H1 (cell line): ENCODE results near the gene RAPGEF5. TPM values are rescaled to one million over a fixed set of nuclear protein-coding genes. Genes with fewer than 3 reads are reported as not detected.

Experiments
- CREB1 ChIP-seq: IDR thresholded peaks from 2 replicates; pipeline ENCODE4 v1.6.1; 2012; ENCODE audit warnings: inconsistent platforms
- GABPA ChIP-seq: IDR thresholded peaks from 2 replicates; pipeline ENCODE4 v1.6.1; 2011; ENCODE audit warnings: mild to moderate bottlenecking, low read length, moderate library complexity, borderline replicate concordance; ENCODE audit not compliant: insufficient read depth
- HDAC2 ChIP-seq, 2 experiments: fragments of 300-600 bp in 1 of 2; sonication (generic) in 1 of 2; IDR thresholded peaks; 2 replicates each; pipeline ENCODE4 v1.6.1; 2011 to 2012; ENCODE audit warnings: low read depth in 2 of 2, low read length in 2 of 2, mild to moderate bottlenecking in 2 of 2, moderate library complexity in 2 of 2, borderline replicate concordance in 1 of 2, inconsistent platforms in 1 of 2
- NANOG ChIP-seq: IDR thresholded peaks from 2 replicates; pipeline ENCODE4 v1.6.1; 2011; ENCODE audit warnings: low read length, low read depth, mild to moderate bottlenecking, inconsistent platforms; ENCODE audit not compliant: insufficient read depth, poor library complexity, severe bottlenecking
- TEAD4 ChIP-seq: IDR thresholded peaks from 2 replicates; pipeline ENCODE4 v1.6.1; 2012; ENCODE audit warnings: low read depth, low read length, inconsistent platforms, mixed read lengths
- polyA plus RNA-seq, 7 experiments: library from polyadenylated mRNA; depleted of rRNA in 3 of 7; stranded (reverse) in 5 of 7; unstranded in 2 of 7; fragments of >200 nt in 5 of 7; fragments of 200-250 nt in 2 of 7; gene quantifications; 1 replicate in 5 of 7; 2 replicates in 1 of 7; 4 replicates in 1 of 7; pipeline versions ENCODE4 v1.2.1 to v1.2.3, GENCODE V29; 2011 to 2013; ENCODE audit warnings: missing spikeins in 2 of 7, mixed read lengths in 2 of 7
- total RNA-seq: library from RNA; stranded (reverse); fragmentation: NEBNext Ultra II Directional; extraction: Animal tissue kit (Norgen Biotek cat#: 25700); gene quantifications from 2 replicates; pipeline ENCODE4 v1.2.1, GENCODE V29; 2021
- TF ChIP-seq, protein P1 (sequence below): fragments of 300-600 bp; sonication (generic); IDR thresholded peaks from 2 replicates; pipeline ENCODE4 v1.7.1; 2012; ENCODE audit warnings: low read length, moderate library complexity, mild to moderate bottlenecking, inconsistent platforms; ENCODE audit not compliant: insufficient replicate concordance
- TF ChIP-seq, protein P2 (sequence below): IDR thresholded peaks from 2 replicates; pipeline ENCODE4 v1.6.1; 2011; ENCODE audit warnings: low read depth, mild to moderate bottlenecking, low read length; ENCODE audit not compliant: insufficient read depth

The RAPGEF5 gene
- total and polyA plus RNA-seq, 2 of the 8 experiments (the other 6 are each of a cell fraction or from before 2014, with no cell fraction given) = 4.4 to 22.9 TPM

DNA sequence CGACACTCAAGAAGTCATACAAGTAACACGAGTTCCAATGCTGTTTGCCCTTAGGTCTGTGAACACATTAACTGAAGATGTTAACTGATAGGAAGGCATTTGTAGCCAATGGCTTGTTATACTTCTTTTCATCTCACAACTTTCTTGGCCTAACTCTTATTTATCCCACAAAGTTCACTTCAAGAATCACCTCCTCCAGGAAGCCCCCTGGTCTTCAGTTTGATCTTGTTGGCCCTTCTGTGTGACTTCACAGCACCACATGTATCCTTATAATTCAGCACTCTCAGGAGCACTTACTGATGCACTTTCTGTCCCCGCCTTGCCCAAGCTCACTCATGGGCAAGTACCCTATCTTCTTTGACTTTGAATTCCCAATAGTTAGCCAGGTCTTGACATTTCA lies 159.6 kb downstream of the RAPGEF5 start (continued):
- TF ChIP-seq, protein P1, sequence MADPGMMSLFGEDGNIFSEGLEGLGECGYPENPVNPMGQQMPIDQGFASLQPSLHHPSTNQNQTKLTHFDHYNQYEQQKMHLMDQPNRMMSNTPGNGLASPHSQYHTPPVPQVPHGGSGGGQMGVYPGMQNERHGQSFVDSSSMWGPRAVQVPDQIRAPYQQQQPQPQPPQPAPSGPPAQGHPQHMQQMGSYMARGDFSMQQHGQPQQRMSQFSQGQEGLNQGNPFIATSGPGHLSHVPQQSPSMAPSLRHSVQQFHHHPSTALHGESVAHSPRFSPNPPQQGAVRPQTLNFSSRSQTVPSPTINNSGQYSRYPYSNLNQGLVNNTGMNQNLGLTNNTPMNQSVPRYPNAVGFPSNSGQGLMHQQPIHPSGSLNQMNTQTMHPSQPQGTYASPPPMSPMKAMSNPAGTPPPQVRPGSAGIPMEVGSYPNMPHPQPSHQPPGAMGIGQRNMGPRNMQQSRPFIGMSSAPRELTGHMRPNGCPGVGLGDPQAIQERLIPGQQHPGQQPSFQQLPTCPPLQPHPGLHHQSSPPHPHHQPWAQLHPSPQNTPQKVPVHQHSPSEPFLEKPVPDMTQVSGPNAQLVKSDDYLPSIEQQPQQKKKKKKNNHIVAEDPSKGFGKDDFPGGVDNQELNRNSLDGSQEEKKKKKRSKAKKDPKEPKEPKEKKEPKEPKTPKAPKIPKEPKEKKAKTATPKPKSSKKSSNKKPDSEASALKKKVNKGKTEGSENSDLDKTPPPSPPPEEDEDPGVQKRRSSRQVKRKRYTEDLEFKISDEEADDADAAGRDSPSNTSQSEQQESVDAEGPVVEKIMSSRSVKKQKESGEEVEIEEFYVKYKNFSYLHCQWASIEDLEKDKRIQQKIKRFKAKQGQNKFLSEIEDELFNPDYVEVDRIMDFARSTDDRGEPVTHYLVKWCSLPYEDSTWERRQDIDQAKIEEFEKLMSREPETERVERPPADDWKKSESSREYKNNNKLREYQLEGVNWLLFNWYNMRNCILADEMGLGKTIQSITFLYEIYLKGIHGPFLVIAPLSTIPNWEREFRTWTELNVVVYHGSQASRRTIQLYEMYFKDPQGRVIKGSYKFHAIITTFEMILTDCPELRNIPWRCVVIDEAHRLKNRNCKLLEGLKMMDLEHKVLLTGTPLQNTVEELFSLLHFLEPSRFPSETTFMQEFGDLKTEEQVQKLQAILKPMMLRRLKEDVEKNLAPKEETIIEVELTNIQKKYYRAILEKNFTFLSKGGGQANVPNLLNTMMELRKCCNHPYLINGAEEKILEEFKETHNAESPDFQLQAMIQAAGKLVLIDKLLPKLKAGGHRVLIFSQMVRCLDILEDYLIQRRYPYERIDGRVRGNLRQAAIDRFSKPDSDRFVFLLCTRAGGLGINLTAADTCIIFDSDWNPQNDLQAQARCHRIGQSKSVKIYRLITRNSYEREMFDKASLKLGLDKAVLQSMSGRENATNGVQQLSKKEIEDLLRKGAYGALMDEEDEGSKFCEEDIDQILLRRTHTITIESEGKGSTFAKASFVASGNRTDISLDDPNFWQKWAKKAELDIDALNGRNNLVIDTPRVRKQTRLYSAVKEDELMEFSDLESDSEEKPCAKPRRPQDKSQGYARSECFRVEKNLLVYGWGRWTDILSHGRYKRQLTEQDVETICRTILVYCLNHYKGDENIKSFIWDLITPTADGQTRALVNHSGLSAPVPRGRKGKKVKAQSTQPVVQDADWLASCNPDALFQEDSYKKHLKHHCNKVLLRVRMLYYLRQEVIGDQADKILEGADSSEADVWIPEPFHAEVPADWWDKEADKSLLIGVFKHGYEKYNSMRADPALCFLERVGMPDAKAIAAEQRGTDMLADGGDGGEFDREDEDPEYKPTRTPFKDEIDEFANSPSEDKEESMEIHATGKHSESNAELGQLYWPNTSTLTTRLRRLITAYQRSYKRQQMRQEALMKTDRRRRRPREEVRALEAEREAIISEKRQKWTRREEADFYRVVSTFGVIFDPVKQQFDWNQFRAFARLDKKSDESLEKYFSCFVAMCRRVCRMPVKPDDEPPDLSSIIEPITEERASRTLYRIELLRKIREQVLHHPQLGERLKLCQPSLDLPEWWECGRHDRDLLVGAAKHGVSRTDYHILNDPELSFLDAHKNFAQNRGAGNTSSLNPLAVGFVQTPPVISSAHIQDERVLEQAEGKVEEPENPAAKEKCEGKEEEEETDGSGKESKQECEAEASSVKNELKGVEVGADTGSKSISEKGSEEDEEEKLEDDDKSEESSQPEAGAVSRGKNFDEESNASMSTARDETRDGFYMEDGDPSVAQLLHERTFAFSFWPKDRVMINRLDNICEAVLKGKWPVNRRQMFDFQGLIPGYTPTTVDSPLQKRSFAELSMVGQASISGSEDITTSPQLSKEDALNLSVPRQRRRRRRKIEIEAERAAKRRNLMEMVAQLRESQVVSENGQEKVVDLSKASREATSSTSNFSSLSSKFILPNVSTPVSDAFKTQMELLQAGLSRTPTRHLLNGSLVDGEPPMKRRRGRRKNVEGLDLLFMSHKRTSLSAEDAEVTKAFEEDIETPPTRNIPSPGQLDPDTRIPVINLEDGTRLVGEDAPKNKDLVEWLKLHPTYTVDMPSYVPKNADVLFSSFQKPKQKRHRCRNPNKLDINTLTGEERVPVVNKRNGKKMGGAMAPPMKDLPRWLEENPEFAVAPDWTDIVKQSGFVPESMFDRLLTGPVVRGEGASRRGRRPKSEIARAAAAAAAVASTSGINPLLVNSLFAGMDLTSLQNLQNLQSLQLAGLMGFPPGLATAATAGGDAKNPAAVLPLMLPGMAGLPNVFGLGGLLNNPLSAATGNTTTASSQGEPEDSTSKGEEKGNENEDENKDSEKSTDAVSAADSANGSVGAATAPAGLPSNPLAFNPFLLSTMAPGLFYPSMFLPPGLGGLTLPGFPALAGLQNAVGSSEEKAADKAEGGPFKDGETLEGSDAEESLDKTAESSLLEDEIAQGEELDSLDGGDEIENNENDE = no peak
- no peak for TF ChIP-seq HDAC2 (IDR thresholded peaks at IDR 0.05; ENCODE audit: borderline replicate concordance in 1 of 2, low read depth in 2 of 2, low read length in 2 of 2)
- TF ChIP-seq NANOG = no peak
- no peak for TF ChIP-seq TEAD4
- no peak for TF ChIP-seq CREB1
- TF ChIP-seq, protein P2, sequence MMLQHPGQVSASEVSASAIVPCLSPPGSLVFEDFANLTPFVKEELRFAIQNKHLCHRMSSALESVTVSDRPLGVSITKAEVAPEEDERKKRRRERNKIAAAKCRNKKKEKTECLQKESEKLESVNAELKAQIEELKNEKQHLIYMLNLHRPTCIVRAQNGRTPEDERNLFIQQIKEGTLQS = no peak
- TF ChIP-seq GABPA = no peak
